Putamen (tissue), 1 donor: ENCODE measurements around the gene GALR2.
"Not testable (repeated sequence)": the region's sequence is repeated elsewhere in the genome, so short reads cannot be mapped to it uniquely, and the experiment has no call there.

Source experiments
- DNase-seq: peaks from one replicate; pipeline ENCODE4 v3.0.0-alpha.2; 2016; ENCODE audit warnings: low spot score

GALR2 gene

DNA sequence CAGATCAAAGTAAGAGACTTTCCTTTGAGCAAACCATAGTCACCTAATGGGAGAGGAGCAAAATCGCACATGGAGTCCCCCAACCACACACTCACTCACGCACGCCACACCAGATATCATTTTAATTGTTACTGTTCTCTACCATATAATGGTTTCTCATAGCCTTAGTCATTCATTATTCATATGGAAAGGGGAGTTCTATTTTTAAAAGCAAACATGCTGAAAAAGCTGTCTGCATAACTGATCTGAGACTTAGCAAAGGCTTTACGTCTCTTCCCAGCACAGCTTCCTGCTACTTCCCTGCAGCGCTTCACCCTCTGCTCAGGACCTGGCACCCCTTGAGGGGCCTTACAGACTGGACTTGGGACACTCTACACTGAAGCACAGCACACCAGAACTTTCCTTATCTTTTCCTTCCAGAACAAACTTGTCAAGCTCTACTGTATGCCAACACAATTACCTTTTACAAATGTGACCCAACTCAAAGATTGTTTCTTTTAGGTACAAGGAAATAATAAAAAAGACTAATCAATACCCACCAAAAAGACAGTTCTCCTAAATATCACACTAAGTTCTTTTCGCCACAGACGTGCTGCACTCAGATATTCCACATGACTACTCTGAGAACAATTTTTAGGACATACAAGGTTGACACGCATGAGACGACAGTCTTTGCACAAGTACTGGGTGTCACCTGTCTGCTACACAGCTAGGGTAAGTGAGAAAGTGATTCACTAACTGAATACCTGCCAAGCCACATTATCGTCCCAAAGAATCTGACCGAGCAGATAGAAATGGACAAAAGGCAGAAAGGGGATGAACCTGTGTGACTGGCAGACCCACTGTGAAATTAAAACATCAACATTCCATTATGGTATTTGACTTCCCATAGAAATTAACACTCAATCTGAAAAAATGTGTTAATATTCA lies 23.8 kb upstream of the GALR2 start:
- DNase-seq: no peak

- DNase-seq: no peak
Observed at GRCh38 chr17:76051561-76051960, 23.0 kb upstream of the GALR2 start.

- no peak for DNase-seq
Observed at GRCh38 chr17:76053246-76054111, 21.1 kb upstream of the GALR2 start.

DNA sequence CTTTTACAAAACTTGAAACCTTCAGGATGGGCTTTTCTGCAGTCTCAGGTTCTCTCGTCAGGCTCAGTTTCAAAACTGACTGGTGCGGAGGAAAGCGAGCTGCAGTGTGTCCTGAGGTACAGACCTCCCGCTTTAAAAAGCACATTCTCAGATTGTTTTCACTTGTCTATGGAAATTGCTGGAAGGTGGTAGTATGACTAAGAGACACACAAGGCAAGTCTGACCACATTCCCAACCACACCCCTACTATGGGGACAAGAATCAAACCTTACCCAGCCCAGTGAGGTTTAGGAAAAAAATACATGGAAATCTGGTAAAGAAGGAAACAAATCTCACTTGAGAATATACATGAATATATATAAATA lies 20.5 kb upstream of the GALR2 start:
- no peak for DNase-seq

- DNase-seq: no peak
Observed at GRCh38 chr17:76056882-76057281, 17.7 kb upstream of the GALR2 start.

DNA sequence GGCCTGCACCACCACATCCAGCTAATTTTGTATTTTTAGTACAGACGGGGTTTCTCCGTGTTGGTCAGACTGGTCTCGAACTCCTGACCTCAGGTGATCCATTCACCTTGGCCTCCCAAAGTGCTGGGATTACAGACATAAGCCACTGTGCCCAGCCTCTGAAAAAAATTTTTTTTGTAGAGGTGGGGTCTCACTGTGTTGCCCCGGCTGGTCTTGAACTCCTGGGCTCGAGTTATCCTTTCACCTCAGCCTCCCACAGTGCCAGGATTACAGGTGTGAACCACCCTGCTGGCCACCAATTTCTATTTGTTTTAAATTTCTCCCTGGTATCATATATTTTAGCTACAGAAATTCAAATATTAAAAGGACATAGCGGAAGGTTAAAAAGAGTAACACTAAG lies 16.3 kb upstream of the GALR2 start:
- not testable (repeated sequence) for DNase-seq

DNA sequence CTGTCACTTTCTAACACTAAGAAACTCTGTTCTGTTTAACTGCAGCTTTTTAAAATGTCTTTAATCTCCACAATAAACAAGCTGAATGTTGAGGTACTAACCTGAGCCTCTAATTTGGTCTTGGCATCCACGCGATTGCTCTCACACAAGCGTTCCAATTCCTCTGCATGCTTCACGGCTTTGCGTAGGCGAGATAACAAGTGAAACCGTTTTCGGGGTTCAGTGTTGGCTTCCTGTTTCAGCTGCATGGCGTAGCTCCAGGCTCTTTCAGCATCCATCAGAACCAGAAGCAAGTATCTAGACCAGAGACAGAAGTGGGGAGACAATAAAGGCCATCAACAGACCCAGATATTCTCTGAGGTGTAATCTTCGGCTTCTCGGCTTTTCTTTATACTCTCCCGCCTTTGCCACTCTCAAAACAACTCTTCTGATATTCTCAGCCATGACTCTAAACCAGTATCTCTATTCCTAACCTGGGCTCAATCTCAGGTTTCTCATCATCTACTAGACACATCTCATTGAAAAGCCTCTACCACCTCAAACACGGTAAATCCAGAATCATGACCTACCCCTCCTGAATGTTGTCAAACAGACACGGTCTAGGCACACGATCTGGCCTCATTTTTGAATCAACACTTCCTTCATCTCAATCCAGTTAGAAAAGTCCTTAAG lies 10.6 kb upstream of the GALR2 start:
- DNase-seq: no peak

DNA sequence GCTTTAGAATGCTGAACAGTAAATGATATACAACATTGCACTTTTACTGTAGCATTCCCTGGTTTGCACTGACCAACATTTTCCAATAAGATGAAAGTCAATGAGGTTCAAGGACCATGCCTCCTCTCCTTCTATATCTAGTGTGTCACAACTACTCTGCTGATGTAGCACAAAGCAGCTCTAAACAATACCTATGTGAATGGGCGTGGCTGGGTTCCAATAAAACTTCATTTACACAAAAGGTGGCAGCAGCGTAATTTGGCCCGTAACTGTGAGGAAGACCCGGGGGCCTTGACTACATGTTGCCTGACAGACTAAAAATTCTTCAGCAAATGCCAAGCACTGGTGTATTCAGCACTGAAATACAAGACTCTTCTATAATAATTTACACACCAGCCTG lies 8.8 kb upstream of the GALR2 start:
- no peak for DNase-seq

GRCh38 chr17:76071531-76072147 lies 2.9 kb upstream of the GALR2 start:
- DNase-seq: no peak

GRCh38 chr17:76072148-76072858 lies 2.3 kb upstream of the GALR2 start, which contains the start of gene SRP68:
Gene SRP68 (minus strand): TSS chr17:76072517. CDS start chr17:76072491, 26 bp downstream.
- DNase-seq: peak; percentile 95

GRCh38 chr17:76075364-76076145 lies 974 bp downstream of the GALR2 start:
- no peak for DNase-seq

- no peak for DNase-seq
Observed at GRCh38 chr17:76076146-76076764, 1.7 kb downstream of the GALR2 start.

DNA sequence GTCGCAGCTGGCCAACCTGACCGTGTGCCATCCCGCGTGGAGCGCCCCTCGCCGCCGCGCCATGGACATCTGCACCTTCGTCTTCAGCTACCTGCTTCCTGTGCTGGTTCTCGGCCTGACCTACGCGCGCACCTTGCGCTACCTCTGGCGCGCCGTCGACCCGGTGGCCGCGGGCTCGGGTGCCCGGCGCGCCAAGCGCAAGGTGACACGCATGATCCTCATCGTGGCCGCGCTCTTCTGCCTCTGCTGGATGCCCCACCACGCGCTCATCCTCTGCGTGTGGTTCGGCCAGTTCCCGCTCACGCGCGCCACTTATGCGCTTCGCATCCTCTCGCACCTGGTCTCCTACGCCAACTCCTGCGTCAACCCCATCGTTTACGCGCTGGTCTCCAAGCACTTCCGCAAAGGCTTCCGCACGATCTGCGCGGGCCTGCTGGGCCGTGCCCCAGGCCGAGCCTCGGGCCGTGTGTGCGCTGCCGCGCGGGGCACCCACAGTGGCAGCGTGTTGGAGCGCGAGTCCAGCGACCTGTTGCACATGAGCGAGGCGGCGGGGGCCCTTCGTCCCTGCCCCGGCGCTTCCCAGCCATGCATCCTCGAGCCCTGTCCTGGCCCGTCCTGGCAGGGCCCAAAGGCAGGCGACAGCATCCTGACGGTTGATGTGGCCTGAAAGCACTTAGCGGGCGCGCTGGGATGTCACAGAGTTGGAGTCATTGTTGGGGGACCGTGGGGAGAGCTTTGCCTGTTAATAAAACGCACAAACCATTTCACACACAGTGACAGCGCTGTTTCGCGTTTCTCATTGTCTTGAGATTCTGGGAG lies 2.4 kb downstream of the GALR2 start:
- no peak for DNase-seq

DNA sequence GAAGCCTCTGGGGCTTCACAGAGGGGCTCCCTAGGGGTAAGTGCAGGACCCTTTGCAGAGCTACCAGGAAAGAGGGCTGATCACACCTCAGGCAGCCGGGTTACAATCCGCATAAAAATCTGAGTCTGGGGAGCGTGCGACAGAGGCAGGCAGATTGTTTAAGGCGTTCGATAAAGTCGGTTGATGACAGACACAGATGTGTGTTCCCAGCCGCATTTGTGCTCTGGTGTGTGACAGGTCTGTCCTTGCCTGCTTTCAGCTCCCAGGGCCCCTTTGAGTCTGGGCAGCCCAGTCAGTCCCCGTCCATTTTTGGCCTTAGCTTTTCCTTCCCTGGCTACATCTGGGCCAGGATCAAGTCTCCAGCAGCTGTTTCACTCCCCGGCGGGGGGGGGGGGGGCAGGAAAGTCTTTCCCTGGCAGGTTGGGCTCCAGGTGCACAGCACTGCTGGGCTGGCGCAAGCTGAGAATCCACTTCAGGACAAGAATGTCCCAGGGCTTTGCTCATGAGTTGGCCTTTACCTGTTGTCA lies 3.1 kb downstream of the GALR2 start:
- no peak for DNase-seq

GRCh38 chr17:76078370-76078769 lies 3.8 kb downstream of the GALR2 start:
- not testable (repeated sequence) for DNase-seq

DNA sequence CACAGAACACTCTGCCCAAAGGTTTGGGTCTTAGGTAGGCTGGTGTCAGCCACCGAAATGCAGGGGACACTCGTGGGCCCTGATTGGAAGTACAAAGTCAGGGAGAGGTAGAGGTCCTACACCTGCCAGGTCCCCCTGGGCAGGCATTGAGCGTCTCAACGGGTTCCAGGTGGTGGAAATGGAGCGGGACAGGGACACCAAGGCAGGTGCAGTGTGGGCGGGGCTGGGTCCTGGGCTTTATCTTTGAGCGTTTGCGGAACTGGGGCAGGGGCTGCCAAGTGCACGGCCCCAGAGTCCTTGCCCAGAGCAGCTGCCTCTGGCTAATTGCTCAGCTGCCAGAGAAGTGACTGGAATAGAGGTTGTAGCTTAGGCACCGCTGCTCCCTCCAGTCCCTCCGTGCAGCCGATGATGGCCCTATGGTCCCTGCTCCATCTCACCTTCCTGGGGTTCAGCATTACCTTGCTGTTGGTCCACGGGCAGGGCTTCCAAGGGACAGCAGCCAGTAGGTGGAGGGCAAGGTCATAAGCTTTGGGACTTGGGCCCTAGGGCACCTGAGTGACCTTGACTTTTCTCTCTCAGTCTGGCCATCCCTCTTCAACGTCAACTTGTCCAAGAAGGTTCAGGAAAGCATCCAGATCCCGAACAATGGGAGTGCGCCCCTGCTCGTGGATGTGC lies 4.4 kb downstream of the GALR2 start, which contains the start of gene ZACN:
TSS of gene ZACN (plus strand) at position 323 of the 675 bp plus-strand sequence. CDS start at position 406, 83 bp downstream.
- DNase-seq: no peak

DNA sequence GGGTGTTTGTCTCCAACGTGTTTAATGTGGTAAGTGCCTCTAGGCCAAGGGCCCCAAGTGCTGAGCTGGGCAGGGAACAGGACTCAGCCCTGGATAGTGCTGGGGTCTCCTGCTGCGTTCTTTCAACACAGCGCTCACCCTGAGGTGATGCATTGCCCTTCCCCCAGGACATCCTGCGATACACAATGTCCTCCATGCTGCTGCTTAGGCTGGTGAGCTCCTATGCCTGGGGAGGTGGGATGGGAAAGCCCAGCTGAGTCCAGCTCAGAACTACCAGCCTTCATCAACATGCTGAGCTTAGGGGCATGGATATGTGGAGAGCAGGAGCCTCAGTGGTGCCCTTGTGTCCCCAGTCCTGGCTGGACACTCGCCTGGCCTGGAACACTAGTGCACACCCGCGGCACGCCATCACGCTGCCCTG lies 5.0 kb downstream of the GALR2 start:
- DNase-seq: no peak
